Stimulated activated CD4-positive, alpha-beta T cell treated with anti-CD3 and anti-CD28 coated beads, Interleukin-12 subunit alpha, Interleukin-12 subunit beta, amount 100 ng/mL, for 24 hours (primary cell): ENCODE data around the gene VAMP3.

Experiments used
- DNase-seq, 2 experiments: peaks; one replicate each; pipeline ENCODE4 v3.0.0-alpha.2; 2020; ENCODE audit warnings: low read depth in 2 of 2

The VAMP3 gene, protein sequence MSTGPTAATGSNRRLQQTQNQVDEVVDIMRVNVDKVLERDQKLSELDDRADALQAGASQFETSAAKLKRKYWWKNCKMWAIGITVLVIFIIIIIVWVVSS

DNA sequence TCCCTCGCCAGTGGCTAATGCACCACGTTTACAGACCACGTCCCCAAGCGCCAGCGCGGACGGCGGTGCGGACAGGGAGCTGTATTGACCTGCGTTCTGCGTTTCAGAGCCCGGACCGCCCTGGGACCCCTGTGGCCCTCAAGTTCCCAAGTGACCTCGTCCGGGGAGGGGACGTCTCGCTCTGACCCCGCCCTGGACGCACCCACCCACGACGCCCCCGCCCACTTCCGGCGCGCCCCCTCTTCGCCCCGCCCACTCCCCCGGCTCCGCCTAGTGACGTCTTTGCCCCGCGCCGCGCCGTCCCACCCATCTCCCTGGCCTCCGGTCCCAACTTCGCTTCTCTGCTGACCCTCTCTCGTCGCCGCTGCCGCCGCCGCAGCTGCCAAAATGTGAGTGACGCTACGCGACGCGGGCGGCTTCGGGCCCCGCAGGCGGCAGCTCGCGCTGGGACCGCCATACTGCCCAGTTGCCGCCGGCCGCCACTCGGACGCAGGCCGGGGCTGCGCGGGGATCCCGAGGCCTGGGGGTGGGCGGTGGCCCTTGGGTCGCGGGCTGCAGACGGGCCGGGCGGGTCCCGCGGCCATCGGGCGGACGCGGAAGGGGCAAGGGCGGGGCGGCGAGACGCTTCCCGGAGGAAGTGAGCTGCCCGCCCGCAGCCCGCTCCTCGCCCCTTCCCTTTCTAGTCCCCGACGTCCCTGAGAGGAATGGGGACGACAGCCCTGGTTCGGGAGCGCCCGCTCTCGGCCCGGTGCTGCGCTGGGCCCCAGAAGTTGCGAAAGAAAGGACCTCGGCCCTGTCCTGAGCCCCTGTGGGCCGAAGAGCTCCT, at the start of gene VAMP3:
Gene VAMP3 (plus strand): TSS at position 300 of the 826 bp plus-strand sequence. CDS start 88 bp downstream, at position 388.
- DNase-seq = peak; percentile 81 to 83

DNA sequence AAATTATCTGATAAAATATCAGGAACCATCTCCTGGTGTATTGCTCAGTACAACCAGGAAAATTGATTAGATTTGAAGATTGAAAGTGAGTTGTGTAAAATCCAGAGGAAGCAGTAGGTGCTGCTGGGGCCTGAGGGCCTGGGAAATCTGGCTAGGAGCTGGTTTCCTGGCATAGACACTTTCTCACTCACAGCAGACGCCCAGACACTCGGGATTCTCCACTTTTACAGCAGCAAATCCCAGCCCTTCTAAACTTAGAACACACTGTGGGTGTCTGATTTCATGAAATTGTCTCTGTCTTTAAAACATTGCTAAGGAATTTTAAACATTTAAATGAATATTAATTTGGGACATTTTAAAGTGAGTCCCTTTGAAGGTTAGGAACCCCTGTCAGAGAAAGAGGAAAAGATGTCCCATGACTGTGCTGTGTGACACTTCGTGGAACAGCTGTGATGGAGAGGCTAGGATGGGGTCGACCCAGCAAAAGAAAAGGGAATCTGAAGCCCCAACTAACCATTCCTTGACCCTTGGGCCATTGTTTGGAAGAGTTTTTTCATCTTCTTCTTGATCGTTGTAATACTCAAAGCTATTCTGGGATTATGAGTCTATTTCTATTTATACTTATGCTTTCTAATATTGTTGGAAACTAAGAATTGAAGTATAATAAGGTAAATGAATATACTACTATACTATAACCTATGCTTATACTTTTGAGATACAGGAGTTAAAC, 49.0 kb upstream of the VAMP3 start:
- DNase-seq = no peak

DNA sequence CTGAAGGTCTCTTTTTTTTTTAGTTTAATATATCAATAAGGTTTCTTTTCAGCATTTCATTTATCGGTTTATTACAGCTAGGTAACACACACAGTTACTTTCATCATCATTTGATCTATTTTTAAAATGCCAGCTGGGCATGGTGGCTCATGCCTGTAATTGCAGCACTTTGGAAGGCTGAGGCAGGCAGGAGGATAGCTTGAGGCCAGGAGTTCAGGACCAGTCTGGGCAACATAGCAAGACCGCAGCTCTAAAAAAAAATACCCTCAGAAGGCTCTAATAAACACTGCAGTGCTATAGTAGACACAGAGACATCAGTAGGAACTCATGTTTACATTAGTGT, 48.5 kb upstream of the VAMP3 start:
- no peak for DNase-seq

DNA sequence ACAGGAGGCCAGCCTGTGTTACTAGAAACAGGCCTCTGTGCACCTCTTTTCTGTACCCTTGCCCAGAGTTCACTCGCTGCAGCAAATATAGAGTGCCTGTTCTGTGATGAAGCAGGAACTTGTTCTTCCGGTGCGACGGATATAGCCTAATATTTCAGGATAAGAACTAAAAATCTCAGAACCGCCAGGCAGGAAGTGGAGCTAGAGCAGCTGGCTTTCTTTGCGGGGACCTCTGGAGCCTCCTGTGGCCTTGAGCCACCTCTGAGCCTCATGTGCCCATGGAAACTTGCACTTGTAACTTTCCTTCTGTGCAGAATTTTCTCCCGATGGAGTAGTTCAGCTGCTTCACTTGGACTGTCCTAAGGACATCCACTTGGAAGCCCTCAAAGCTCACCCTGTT, 44.5 kb upstream of the VAMP3 start:
- no peak for DNase-seq

DNA sequence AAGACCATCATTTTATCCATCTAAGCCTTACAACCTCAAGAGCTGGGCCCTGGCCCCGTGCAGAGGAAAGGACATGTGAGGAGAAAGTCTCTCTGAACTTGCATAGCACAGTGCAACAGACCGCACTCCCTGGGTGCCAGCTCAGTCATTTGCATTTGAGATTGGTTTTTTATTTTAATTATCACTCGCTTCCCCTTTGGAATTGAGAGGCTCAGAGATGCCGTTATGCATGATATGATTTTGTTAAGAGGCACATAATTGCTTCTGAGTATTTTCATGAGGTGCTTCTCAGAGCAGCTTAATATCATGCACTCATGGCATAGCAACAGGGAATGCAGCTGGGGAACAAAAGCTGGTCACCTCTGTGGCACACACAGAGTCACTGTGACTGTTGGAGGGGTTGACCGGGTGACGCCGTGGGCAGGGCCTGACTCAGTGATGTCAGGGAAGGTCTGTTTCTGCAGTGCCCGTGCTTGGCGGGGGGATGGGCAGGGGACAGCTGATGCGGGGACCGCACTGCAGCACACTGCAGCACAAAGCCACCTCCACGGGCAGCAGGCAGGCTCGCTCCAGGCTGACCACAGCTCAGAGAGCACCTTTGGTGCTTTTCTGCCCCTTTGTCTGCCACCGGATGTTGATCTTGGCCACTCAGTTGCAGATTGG, 43.2 kb upstream of the VAMP3 start:
- DNase-seq = no peak

DNA sequence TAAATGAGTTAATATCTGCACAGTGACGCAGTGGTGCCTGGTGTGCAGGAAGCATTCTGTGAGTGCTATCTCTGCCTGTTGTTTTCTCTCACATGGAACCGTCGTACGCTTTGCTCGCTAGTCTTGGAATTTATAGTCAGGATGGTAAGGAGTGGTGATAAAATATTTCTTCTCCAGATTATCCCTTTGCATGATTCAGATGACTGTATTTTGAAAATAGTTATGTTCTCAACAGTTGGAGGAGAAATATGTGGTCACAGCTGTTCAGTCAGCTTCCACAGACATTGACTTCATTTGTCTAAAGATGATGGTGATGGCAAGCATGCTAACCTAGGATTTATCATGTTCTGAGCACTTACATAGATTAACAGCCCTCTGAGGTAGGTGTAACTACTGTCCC, 41.3 kb upstream of the VAMP3 start:
- no peak for DNase-seq

DNA sequence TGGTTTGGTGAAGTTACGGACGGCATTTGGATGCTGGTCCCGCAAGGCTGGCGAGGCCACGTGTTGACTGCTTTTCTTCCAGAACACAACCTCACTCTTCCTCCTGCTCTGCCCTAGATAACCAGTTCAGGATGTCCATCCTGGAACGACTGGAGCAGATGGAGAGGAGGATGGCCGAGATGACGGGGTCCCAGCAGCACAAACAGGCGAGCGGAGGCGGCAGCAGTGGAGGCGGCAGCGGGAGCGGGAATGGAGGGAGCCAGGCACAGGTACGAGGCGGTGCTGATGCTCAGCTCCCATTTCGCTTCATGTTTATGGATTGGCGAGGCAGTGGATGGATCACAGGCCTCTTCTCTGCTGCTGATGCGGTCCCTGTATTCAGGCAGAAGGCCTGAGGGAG, 38.8 kb upstream of the VAMP3 start:
- DNase-seq = no peak

DNA sequence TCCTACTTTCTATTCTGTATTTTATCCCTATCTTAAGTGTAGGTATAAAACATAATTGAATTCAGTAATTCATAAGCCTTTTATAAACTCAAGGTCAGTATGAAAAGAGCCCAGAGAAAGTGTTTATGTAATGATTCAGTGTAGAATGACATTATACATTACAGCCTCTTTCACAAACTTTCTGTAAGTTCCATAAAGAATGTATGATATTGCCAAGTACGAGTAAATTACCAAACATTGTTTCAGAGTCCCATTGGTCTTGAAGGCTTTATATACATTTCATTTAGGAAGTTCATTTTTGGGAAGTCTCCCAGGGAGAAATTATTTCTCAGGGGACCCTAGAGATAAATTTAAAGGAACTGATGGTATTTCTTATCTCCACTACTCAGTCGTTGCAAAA, 37.8 kb upstream of the VAMP3 start:
- DNase-seq = no peak

DNA sequence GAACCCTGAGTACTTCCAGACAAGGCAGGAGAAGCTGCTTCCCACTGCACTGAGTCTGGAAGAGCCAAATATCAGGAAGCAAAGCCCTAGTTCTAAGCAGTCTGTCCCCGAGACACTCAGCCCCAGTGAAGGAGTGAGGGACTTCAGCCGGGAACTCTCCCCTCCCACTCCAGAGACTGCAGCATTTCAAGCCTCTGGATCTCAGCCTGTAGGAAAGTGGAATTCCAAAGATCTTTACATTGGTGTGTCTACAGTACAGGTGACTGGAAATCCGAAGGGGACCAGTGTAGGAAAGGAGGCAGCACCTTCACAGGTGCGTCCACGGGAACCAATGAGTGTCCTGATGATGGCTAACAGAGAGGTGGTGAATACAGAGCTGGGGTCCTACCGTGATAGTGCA, 33.1 kb upstream of the VAMP3 start:
- DNase-seq = no peak

DNA sequence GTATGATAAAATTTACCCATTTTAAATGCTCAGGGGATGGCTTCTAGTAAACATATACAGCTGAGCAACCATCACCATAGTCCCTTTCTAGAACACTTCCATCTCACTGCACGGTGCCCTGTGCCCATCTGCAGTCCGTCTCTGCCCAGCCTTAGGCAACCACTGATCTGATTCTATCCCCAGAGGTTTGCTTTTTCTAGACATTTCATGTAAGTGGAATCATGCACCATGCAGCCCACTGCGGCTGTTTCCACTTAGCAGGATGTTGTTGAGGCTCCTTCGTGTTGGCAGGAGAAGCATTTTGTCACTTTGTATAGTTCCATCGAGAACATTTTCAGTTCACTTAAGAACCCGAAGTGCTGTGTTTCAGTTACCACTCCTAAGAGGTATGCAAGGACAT, 27.8 kb upstream of the VAMP3 start:
- DNase-seq = no peak

DNA sequence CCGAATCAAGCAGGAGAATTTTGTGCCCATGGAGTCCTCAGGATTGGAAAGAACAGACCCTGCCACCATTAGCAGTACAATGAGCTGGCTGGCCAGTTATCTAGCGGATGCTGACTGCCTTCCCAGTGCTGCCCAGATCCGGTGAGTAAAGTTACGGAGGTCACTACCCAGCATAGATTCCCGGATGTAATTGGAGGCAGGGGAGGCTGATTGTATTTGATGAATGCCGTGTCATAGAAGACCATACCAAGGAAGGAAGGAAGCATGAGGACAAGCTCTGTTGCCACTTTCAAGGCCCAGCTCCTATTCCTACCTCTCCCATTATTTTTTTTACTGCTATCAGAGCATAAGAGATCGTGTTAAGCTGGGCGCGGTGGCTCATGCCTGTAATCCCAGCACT, 26.2 kb upstream of the VAMP3 start:
- no peak for DNase-seq

DNA sequence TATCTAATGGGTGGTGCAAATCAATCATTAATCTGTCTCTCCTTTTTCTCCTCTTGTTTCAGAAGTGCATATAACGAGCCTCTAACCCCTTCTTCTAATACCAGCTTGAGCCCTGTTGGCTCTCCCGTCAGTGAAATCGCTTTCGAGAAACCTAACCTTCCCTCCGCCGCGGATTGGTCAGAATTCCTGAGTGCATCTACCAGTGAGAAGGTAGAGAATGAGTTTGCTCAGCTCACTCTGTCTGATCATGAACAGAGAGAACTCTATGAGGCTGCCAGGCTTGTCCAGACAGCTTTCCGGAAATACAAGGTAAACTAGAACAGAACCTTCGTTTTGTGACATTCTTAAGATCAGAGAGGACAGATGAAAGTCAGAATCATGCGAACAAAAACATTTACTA, 25.3 kb upstream of the VAMP3 start:
- DNase-seq = no peak

DNA sequence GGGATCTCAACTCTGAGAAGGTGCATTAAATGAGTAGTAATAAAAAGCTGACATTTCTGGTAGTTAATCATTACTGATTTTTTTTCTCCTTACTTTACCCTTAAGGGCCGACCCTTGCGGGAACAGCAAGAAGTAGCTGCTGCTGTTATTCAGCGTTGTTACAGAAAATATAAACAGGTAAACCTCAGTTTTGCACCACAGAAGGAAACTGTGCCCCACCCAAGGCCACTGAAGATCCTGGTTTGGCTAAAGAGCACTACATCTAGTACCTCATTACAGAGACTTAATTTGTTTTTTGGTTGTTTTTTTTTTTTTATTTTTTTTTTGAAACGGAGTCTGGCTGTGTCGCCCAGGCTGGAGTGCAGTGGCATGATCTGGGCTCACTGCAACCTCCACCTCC, 23.5 kb upstream of the VAMP3 start:
- DNase-seq = no peak

DNA sequence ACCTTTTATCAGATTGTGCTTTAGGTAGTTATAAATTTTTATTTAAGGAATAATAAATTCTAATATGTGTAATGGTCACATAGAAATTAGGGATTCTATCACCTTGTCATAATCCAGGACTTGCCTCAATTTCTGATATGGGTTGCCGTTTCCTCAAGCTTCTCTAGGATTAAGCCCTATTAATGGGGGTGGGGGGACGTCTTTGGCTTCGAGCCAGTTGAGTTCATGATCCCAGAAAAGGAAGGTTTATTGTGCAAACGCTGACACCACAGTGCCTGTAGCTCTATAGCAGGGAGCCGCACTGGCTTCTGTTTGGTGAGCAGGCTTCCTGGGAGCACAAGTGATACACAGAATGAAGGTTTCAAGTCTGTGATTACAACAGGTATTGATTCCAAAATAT, 22.0 kb upstream of the VAMP3 start:
- no peak for DNase-seq

DNA sequence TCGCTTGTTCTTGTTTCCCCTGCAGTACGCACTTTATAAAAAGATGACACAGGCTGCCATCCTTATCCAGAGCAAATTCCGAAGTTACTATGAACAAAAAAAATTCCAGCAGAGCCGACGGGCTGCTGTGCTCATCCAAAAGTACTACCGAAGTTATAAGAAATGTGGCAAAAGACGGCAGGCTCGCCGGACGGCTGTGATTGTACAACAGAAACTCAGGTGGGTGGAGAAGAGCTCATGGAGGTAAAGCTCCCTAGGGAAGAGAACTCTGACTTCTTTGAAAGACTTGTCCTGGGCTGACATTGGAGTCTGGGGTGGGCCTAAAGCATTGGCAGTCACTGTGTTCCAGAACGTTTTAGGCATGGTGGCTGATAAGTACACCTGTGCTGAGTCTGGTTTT, 19.9 kb upstream of the VAMP3 start:
- no peak for DNase-seq

DNA sequence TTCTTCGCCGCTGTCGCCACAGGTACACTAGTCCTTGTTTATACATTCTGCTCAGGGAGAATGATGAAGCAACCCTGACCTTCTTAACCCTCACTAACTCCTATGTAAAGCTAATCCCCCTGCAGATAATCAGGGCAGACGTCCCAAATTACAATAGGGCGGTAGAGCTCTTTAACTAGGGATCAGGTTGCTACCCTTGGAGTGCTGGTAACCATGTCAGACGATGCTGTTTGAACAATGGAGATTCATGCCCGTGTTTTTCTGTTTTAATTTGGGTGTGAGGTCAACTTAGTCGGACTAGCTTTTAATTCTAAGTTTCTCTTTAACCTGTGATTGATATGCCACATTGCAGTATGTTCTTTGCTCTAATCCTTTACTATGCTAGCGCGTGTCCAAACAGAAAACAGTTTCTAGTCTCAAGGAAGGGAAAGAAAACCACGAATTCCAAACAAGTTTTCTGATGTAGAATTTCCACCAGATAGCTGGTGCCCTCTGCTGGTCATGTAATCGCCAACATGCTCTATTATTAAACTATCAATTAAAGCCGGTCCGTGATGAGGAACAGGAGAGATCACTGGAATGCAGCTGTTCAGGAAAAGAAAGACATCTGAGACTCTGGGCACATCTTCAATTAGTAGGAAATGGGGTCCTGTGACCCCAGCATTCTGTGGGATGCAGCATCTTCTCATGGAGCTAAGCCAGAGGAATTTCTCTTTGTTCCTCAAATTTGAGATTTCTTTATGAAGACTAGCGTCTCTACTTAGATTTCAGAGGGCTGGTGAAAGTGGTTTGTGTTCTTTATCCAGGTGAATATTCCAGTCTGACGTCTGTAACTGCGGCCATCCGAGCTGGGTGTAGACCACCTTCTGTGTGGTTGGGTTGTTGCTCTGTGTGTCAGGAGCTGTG, 18.3 kb upstream of the VAMP3 start:
- DNase-seq = peak in 1 of 2 experiments; percentile 36

DNA sequence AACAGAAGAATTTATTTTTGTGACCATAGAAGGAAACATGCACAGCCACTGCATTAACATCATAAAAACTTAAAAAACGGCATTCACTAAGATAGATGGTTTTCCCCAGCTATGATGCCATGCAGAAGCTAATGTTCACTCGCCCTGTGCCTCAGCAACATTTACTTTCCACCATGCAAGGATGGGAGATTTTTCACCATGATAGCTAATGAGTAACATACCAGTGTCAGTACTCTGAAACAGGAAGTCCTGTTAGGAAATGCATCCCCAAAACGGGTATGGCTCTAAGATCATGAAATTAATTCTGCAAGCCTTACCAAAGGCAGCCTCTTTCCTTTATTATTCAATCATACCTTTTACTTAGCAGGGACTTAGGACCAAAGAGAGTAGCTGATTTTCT, 17.5 kb upstream of the VAMP3 start:
- DNase-seq = no peak

DNA sequence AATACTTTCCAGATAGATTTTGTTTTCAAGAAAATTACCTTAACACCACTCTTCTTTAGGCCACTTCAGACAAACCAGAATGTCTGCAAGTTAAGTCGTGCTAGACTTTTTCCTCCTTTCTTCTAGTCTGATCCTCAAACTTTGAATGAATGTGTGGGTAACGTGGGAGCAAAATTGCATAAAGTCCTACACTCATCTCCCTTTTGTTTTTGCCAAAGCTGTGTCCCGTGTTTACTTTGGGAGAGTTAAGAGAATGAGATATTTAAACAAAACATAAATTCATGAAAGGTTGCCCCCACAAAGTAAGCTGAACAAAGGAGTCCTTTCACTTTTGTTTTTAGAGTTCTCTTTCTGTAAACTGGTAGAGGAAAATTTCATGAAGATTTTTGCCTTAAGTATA, 16.9 kb upstream of the VAMP3 start:
- no peak for DNase-seq

DNA sequence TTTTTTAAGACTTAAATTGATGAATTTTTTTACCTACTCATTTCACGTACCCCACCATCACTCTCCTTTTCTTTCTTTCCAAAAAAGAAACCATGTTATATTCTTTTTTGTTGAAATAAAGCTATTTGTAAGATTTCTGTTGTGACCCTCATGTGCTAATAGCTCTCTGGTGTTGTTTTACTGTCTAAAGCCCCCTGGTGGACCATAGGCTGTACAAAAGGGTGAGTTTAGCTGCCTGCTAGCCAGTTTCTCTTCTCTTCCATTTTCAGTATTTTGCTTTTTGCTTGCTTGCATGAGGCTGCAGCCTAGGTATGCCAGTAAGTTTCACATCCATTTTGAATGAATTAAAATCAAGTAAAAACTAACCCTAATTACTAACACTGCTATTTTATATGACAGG, 15.6 kb upstream of the VAMP3 start:
- DNase-seq = no peak

DNA sequence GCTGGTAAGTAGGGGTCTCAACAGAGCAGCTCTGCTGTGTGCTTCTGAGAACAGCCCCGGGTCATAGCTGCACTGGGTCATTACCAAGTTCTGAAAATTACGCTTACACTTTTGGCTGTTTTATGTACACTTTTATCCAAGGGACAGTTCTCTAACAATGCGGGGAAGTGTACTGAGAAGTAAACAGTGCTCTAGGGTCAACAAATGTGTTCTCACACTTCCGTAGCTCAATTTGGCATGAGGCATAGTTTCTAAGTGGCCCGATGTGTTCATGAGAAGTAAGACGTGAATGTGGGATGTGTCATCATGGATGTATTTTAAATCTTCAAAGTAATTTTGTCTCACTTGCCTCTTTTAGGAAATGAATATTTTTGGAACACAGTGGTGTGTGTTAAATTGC, 10.9 kb upstream of the VAMP3 start:
- DNase-seq = no peak

DNA sequence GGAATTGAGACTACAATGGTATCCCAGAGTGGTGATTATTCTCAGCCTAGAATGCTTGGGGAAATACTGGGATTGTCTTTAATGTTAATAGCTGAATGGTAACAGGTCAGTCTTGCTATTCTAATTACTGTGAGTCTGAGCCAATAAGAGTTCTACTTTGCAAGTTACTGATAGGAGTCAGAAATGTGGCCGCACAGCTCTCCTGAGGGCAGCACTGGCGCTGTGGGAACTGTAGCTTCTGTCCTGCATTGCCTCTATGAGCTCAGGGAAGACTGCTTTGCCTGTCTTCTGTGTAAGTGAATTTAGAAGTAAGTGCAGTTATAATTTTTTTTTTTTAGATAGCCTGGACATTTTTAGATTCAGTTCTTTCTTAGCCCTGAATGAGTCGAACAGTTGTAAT, 10.0 kb upstream of the VAMP3 start:
- no peak for DNase-seq

DNA sequence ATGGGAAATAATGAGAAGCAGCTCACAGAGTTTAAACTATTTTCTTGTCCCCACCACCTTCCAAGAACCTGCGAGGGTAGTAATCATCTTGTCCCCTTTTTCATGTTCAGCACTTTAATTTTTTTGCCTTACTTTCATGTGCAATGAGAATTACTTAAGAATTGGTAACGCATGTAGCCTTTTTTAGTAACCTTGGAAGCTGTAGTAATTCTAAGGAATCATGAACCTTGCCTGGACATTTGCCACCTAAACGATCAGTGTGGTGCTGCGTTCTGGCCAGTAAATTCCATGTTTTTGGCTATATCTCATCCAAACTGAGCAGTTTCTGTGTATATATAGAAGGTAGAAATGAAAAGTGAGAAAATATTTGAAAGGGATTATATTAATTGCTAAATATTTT, 3.9 kb upstream of the VAMP3 start:
- no peak for DNase-seq
